NT2/D1 (cell line): Measurements from ENCODE around the gene BCS1L.

Source experiments
- SUZ12 ChIP-seq: IDR thresholded peaks from 2 replicates; pipeline ENCODE4 v1.6.1; 2011; ENCODE audit not compliant: insufficient read length, insufficient read depth; ENCODE audit errors: extremely low read depth
- YY1 ChIP-seq: IDR thresholded peaks from 2 replicates; pipeline ENCODE4 v1.6.1; 2011; ENCODE audit not compliant: insufficient read length, insufficient read depth
- ZNF274 ChIP-seq: IDR thresholded peaks from 2 replicates; pipeline ENCODE4 v1.6.1; 2011; ENCODE audit warnings: mild to moderate bottlenecking, low read depth, low read length

DNA sequence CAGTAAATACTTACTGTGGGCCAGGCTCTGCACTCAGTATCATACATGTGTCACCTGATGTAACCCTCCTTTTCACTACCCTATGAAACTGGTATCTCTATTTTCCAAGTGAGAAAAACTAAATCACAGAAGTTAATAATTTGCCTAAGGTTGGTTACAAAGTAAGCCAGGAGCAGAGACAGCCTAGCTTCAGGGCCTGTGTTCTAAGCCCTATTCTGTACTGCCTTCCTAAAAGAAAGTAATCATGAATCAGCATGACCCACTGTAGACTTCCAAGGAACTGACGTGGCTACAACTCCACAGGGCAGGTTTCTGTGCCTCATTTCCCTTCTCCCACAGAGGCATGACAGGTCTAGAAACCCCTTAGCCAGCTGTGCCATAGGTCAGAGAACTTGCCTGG, 14.4 kb upstream of the BCS1L start:
- no peak for TF ChIP-seq SUZ12
- TF ChIP-seq ZNF274 = no peak
- TF ChIP-seq YY1 = no peak
